Measurements from ENCODE around the gene LMO2. TPM values are rescaled to one million over a fixed set of nuclear protein-coding genes. Genes with fewer than 3 reads are reported as not detected.

The LMO2 gene
- total and polyA plus RNA-seq, 2 of the 13 experiments (the other 11 are each of a cell fraction or from before 2014, with no cell fraction given), result not detected

DNA sequence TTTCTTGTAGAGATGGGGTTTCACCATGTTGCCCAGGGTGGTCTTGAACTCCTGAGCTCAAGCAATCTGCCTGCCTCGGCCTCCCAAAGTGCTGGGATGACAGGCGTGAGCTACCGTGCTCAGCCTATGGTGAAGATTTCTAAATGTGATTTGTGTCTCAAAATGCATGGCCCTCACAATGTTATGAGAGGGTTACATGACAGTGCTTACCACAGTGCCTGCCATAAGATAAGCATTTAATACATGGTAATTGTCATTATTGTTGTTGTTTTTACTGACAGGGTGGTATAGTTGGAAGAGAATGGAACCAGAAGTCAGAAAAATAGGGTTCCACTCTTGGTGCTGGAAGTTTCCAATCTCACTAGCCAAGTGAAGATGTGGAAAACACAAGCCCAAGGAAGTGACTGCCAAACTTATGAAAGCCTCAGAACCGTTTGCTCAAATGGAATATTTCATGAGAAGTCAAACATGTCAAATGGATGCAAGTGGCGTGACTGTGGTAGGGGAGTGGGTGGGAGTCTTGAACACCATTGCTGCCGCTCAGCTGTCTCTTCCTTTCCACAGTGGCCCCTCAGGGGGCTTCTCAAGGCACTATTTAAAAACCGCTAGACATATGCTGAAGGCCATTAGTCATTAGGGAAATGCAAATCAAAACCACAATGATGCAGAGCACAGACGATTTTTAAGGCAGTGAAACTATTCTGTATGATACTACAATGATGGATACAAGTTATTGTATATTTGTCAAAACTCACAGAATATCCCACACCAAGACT is 29.1 kb upstream of the LMO2 start (continued):
- TF ChIP-seq ZNF44 (CRISPR knock-in tag; IDR thresholded peaks at IDR 0.05) (no peak), NFE2L2 (IDR thresholded peaks at IDR 0.05; ENCODE audit: low read length) (no peak), U2AF2 (IDR thresholded peaks at IDR 0.05; ENCODE audit: low read depth, low read length) (no peak)

GRCh38 chr11:33919645-33920044 is 27.8 kb upstream of the LMO2 start:
- no peak for FAIRE-seq
- CTCF ChIA-PET (ENCODE audit: low intra/inter-chr PET ratio, low total read pairs), result no interaction called here
- WGBS (ENCODE audit: low lambda C conversion rate), result 0% methylated on average over 1 of the region's 1 CpG
- no peaks in the 10 kb centered on the region for H4K20me1 ChIP-seq (ENCODE audit: insufficient read depth, low read length)
- 0 out of 5 replicates have a peak, but pooled peaks cover 0 to 2% of the 10 kb centered on the region in 2 experiments for H3K27me3 ChIP-seq (ENCODE audit: control insufficient read depth in 1 of 2, insufficient read depth in 2 of 2, low read length in 2 of 2)
- no peaks in the 10 kb centered on the region for H3K9me3 ChIP-seq (ENCODE audit: low read length)
- H3K9ac ChIP-seq (ENCODE audit: insufficient read depth, low read depth, low read length), result no peak overlapping the region
- no peaks in the 10 kb centered on the region for H3K36me3 ChIP-seq (replicated peaks in 1 of 2; ENCODE audit: control insufficient read depth in 1 of 2, insufficient read depth in 2 of 2, low read length in 2 of 2)
- intact Hi-C loops (cut with micrococcal nuclease; ENCODE audit: unreplicated experiment) (no loop called here), in situ Hi-C loops (cut with HindIII; ENCODE audit: extremely low pct_ligation_motif_present, low pct_unique_long_range_greater_than_20kb) (no loop called here)
- H3K4me2 ChIP-seq (ENCODE audit: low read depth, low read length), result no peak overlapping the region
- no peaks in the 10 kb centered on the region for H3K4me1 ChIP-seq (ENCODE audit: insufficient read depth, low read length)
- POLR2A ChIA-PET, result no interaction called here
- no peaks in the 10 kb centered on the region for H3K79me2 ChIP-seq (ENCODE audit: insufficient read depth, low read length)
- BruUV-seq (replicated peaks), result no TSS peak
- no peak for DNase-seq (ENCODE audit: low spot score)
- no peak overlapping the region for H3K27ac ChIP-seq (ENCODE audit: extremely low read length, insufficient read depth, low read length)
- H3K4me3 ChIP-seq (replicated peaks in 1 of 3; ENCODE audit: insufficient read depth in 1 of 3, low read depth in 2 of 3, low read length in 3 of 3), result no peak overlapping the region
- H2AFZ ChIP-seq (ENCODE audit: low read length), result no peak overlapping the region
- no peak for ATAC-seq
- TF ChIP-seq RBM39 (IDR thresholded peaks at IDR 0.05; ENCODE audit: low read depth, low read length, poor library complexity, severe bottlenecking) (no peak), JUN (CRISPR knock-in tag; IDR thresholded peaks at IDR 0.05) (no peak), NAIF1 (CRISPR knock-in tag; IDR thresholded peaks at IDR 0.05; ENCODE audit: borderline replicate concordance) (no peak), ZNF781 (CRISPR knock-in tag; IDR thresholded peaks at IDR 0.05; ENCODE audit: borderline replicate concordance, not compliant biosample characterization) (no peak), HNRNPUL1 (IDR thresholded peaks at IDR 0.05; ENCODE audit: low read depth, low read length) (no peak), GATAD2A (CRISPR knock-in tag; IDR thresholded peaks at IDR 0.05) (no peak), ZBTB44 (CRISPR knock-in tag; IDR thresholded peaks at IDR 0.05) (no peak), FIP1L1 (IDR thresholded peaks at IDR 0.05; ENCODE audit: borderline replicate concordance, insufficient read depth, low read depth, low read length) (no peak), MED8 (CRISPR knock-in tag; IDR thresholded peaks at IDR 0.05; ENCODE audit: insufficient replicate concordance) (no peak), ZNF530 (CRISPR knock-in tag; IDR thresholded peaks at IDR 0.05; ENCODE audit: low read depth) (no peak), KDM4B (CRISPR knock-in tag; IDR thresholded peaks at IDR 0.05) (no peak), ZSCAN12 (CRISPR knock-in tag; IDR thresholded peaks at IDR 0.05) (no peak), HNRNPLL (IDR thresholded peaks at IDR 0.05; ENCODE audit: low read depth, low read length, poor library complexity, severe bottlenecking) (no peak), HMGA1 (CRISPR knock-in tag; conservative IDR thresholded peaks at IDR 0.05) (no peak), FOXK2 (IDR thresholded peaks at IDR 0.05) (no peak), ZNF570 (CRISPR knock-in tag; IDR thresholded peaks at IDR 0.05; ENCODE audit: borderline replicate concordance) (no peak), NR2C2 (CRISPR knock-in tag; IDR thresholded peaks at IDR 0.05; ENCODE audit: borderline replicate concordance) (no peak), ZNF776 (CRISPR knock-in tag; IDR thresholded peaks at IDR 0.05) (no peak)
- TF ChIP-seq, protein P1, sequence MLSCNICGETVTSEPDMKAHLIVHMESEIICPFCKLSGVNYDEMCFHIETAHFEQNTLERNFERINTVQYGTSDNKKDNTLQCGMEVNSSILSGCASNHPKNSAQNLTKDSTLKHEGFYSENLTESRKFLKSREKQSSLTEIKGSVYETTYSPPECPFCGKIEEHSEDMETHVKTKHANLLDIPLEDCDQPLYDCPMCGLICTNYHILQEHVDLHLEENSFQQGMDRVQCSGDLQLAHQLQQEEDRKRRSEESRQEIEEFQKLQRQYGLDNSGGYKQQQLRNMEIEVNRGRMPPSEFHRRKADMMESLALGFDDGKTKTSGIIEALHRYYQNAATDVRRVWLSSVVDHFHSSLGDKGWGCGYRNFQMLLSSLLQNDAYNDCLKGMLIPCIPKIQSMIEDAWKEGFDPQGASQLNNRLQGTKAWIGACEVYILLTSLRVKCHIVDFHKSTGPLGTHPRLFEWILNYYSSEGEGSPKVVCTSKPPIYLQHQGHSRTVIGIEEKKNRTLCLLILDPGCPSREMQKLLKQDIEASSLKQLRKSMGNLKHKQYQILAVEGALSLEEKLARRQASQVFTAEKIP (CRISPR knock-in tag; IDR thresholded peaks at IDR 0.05; ENCODE audit: borderline replicate concordance), result no peak
